HepG2 (cell line): ENCODE results near the gene RBM12. TPM values are rescaled to one million over a fixed set of nuclear protein-coding genes. Genes with fewer than 3 reads are reported as not detected.

ENCODE experiments used
- DR1 ChIP-seq: sonication (generic); formaldehyde crosslinking; IDR thresholded peaks from 2 replicates; pipeline ENCODE4 v1.8.0; 2021; ENCODE audit warnings: mild to moderate bottlenecking, missing genetic modification reagents, inconsistent platforms
- FOXC1 ChIP-seq: sonication (generic); formaldehyde crosslinking; IDR thresholded peaks from 2 replicates; pipeline ENCODE4 v1.8.0; 2022; ENCODE audit warnings: mild to moderate bottlenecking, missing genetic modification reagents, borderline replicate concordance
- HDAC1 ChIP-seq: sonication (generic); formaldehyde crosslinking; IDR thresholded peaks from 2 replicates; pipeline ENCODE4 v1.5.1; 2020; ENCODE audit warnings: mild to moderate bottlenecking, missing genetic modification reagents
- IKZF4 ChIP-seq: sonication (generic); formaldehyde crosslinking; IDR thresholded peaks from 2 replicates; pipeline ENCODE4 v1.5.1; 2020; ENCODE audit warnings: borderline replicate concordance, mild to moderate bottlenecking, low read depth, missing genetic modification reagents; ENCODE audit errors: not compliant biosample characterization
- MAX ChIP-seq: IDR thresholded peaks from 2 replicates; pipeline ENCODE4 v1.6.1; 2012; ENCODE audit warnings: inconsistent platforms
- MTF2 ChIP-seq: sonication (generic); formaldehyde crosslinking; IDR thresholded peaks from 2 replicates; pipeline ENCODE4 v1.5.0; 2020; ENCODE audit warnings: missing genetic modification reagents, borderline replicate concordance
- MXD4 ChIP-seq: IDR thresholded peaks from 2 replicates; pipeline ENCODE4 v1.6.1; 2016; ENCODE audit warnings: mild to moderate bottlenecking, missing biosample characterization, missing genetic modification reagents
- SIN3A ChIP-seq: IDR thresholded peaks from 2 replicates; pipeline ENCODE4 v1.6.1; 2011; ENCODE audit warnings: low read depth, mild to moderate bottlenecking, control low read depth, low read length, borderline replicate concordance
- TARDBP ChIP-seq: sonication (generic); formaldehyde crosslinking; IDR thresholded peaks from 2 replicates; pipeline ENCODE4 v1.8.0; 2022; ENCODE audit warnings: mild to moderate bottlenecking, missing genetic modification reagents
- ZFP41 ChIP-seq: sonication (generic); formaldehyde crosslinking; IDR thresholded peaks from 2 replicates; pipeline ENCODE4 v1.4.0; 2020; ENCODE audit warnings: mild to moderate bottlenecking, missing genetic modification reagents, borderline replicate concordance
- ZGPAT ChIP-seq: IDR thresholded peaks from 2 replicates; pipeline ENCODE4 v1.6.1; 2016; ENCODE audit warnings: mild to moderate bottlenecking
- ZKSCAN5 ChIP-seq: sonication (generic); formaldehyde crosslinking; IDR thresholded peaks from 2 replicates; pipeline ENCODE4 v1.5.1; 2020; ENCODE audit warnings: mild to moderate bottlenecking, missing genetic modification reagents
- ZMAT3 ChIP-seq: sonication (generic); formaldehyde crosslinking; conservative IDR thresholded peaks from 2 replicates; pipeline ENCODE4 v1.7.0; 2021; ENCODE audit warnings: missing genetic modification reagents
- ZNF281 ChIP-seq: sonication (generic); formaldehyde crosslinking; IDR thresholded peaks from 2 replicates; pipeline ENCODE4 v1.4.0; 2020; ENCODE audit warnings: missing genetic modification reagents, borderline replicate concordance
- ZNF34 ChIP-seq: sonication (generic); formaldehyde crosslinking; IDR thresholded peaks from 2 replicates; pipeline ENCODE4 v1.4.0; 2020; ENCODE audit warnings: mild to moderate bottlenecking, missing genetic modification reagents, borderline replicate concordance
- ZNF570 ChIP-seq: sonication (generic); formaldehyde crosslinking; IDR thresholded peaks from 2 replicates; pipeline ENCODE4 v1.4.0; 2020; ENCODE audit warnings: mild to moderate bottlenecking, missing genetic modification reagents, borderline replicate concordance
- polyA plus RNA-seq, 8 experiments: library from polyadenylated mRNA; depleted of rRNA in 3 of 8; stranded (reverse) in 7 of 8; unstranded in 1 of 8; fragments of >200 nt; fragmentation: Illumina TruSeq in 4 of 8; extraction: Trizol in 4 of 8; gene quantifications; 2 replicates each; pipeline versions ENCODE4 v1.2.1 to v1.2.3, GENCODE V29; 2011 to 2016; ENCODE audit warnings: low read depth in 4 of 8, missing spikeins in 1 of 8, mixed read lengths in 1 of 8; ENCODE audit not compliant: insufficient read depth in 1 of 8
- total RNA-seq, 5 experiments: library from RNA; depleted of rRNA; stranded (reverse); fragments of >200 nt; fragmentation: Illumina TruSeq; extraction: Trizol; gene quantifications; 2 replicates each; pipeline ENCODE4 v1.2.3, GENCODE V29; 2016; ENCODE audit warnings: low read depth in 1 of 5
- TF ChIP-seq, protein P1 (sequence below): sonication (generic); formaldehyde crosslinking; IDR thresholded peaks from 2 replicates; pipeline ENCODE4 v1.9.0; 2021; ENCODE audit warnings: mild to moderate bottlenecking, missing genetic modification reagents

Gene RBM12
- total and polyA plus RNA-seq, 2 of the 13 experiments (the other 11 are each of a cell fraction or from before 2014, with no cell fraction given): 97.9 to 104 TPM

- peak; percentile 98; the same call in 1 of the 2 replicates for TF ChIP-seq MTF2 (CRISPR knock-in tag)
- TF ChIP-seq, protein P1, sequence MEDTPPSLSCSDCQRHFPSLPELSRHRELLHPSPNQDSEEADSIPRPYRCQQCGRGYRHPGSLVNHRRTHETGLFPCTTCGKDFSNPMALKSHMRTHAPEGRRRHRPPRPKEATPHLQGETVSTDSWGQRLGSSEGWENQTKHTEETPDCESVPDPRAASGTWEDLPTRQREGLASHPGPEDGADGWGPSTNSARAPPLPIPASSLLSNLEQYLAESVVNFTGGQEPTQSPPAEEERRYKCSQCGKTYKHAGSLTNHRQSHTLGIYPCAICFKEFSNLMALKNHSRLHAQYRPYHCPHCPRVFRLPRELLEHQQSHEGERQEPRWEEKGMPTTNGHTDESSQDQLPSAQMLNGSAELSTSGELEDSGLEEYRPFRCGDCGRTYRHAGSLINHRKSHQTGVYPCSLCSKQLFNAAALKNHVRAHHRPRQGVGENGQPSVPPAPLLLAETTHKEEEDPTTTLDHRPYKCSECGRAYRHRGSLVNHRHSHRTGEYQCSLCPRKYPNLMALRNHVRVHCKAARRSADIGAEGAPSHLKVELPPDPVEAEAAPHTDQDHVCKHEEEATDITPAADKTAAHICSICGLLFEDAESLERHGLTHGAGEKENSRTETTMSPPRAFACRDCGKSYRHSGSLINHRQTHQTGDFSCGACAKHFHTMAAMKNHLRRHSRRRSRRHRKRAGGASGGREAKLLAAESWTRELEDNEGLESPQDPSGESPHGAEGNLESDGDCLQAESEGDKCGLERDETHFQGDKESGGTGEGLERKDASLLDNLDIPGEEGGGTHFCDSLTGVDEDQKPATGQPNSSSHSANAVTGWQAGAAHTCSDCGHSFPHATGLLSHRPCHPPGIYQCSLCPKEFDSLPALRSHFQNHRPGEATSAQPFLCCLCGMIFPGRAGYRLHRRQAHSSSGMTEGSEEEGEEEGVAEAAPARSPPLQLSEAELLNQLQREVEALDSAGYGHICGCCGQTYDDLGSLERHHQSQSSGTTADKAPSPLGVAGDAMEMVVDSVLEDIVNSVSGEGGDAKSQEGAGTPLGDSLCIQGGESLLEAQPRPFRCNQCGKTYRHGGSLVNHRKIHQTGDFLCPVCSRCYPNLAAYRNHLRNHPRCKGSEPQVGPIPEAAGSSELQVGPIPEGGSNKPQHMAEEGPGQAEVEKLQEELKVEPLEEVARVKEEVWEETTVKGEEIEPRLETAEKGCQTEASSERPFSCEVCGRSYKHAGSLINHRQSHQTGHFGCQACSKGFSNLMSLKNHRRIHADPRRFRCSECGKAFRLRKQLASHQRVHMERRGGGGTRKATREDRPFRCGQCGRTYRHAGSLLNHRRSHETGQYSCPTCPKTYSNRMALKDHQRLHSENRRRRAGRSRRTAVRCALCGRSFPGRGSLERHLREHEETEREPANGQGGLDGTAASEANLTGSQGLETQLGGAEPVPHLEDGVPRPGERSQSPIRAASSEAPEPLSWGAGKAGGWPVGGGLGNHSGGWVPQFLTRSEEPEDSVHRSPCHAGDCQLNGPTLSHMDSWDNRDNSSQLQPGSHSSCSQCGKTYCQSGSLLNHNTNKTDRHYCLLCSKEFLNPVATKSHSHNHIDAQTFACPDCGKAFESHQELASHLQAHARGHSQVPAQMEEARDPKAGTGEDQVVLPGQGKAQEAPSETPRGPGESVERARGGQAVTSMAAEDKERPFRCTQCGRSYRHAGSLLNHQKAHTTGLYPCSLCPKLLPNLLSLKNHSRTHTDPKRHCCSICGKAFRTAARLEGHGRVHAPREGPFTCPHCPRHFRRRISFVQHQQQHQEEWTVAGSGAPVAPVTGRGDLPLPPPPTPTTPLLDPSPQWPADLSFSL: no peak
- TF ChIP-seq ZNF570 (CRISPR knock-in tag): no peak
- peak; percentile 97 for TF ChIP-seq ZMAT3 (CRISPR knock-in tag)
- TF ChIP-seq HDAC1: peak; percentile 94
- peak; percentile 98 for TF ChIP-seq MXD4 (CRISPR knock-in tag)
- peak; percentile 69; the same call in 1 of the 2 replicates for TF ChIP-seq ZNF34 (CRISPR knock-in tag)
- TF ChIP-seq MAX: peak; percentile 98
- peak; percentile 76; the same call in 1 of the 2 replicates for TF ChIP-seq SIN3A
- TF ChIP-seq ZGPAT (CRISPR knock-in tag): peak; percentile 94
- TF ChIP-seq DR1 (CRISPR knock-in tag): peak; percentile 79
- peak; percentile 68; the same call in 1 of the 2 replicates for TF ChIP-seq ZFP41 (CRISPR knock-in tag)
- TF ChIP-seq ZNF281 (CRISPR knock-in tag): peak; percentile 59; the same call in 1 of the 2 replicates
- peak; percentile 97 for TF ChIP-seq IKZF4
- TF ChIP-seq ZKSCAN5 (CRISPR knock-in tag): no peak
- peak; percentile 96 for TF ChIP-seq TARDBP (CRISPR knock-in tag)
- peak; percentile 98 for TF ChIP-seq FOXC1 (CRISPR knock-in tag)
Observed at GRCh38 chr20:35619196-35620095, 45.3 kb downstream of the RBM12 start (continued).
